NOMO-1 (cell line): ENCODE data around the gene HOXC9.

Experiments used
- DNase-seq, 2 experiments: peaks; one replicate each; lab custom pipeline; 2025; ENCODE audit not compliant: unreplicated experiment in 2 of 2; lab: John Stamatoyannopoulos, UW

Gene HOXC9

GRCh38 chr12:54000116-54001114 lies at the start of gene HOXC9:
Gene HOXC9 (plus strand): TSS chr12:54000161. CDS start chr12:54000189, 28 bp downstream.
- DNase-seq = no peak

GRCh38 chr12:53950437-53950773 lies 49.6 kb upstream of the HOXC9 start:
- DNase-seq = no peak

GRCh38 chr12:53950789-53951576 lies 49.0 kb upstream of the HOXC9 start:
- no peak for DNase-seq

- DNase-seq = no peak
Measured at GRCh38 chr12:53951577-53952334, 48.2 kb upstream of the HOXC9 start.

GRCh38 chr12:53952335-53952694 lies 47.6 kb upstream of the HOXC9 start:
- no peak for DNase-seq

GRCh38 chr12:53952871-53953734 lies 46.9 kb upstream of the HOXC9 start:
- DNase-seq = no peak

- DNase-seq = no peak
Measured at GRCh38 chr12:53953831-53954693, 45.9 kb upstream of the HOXC9 start.

- no peak for DNase-seq
Measured at GRCh38 chr12:53954694-53955035, 45.3 kb upstream of the HOXC9 start, which contains the start of gene HOXC12. Gene HOXC12 (plus strand): TSS chr12:53954903. CDS start chr12:53954930, 27 bp downstream.

GRCh38 chr12:53955036-53955775 lies 44.8 kb upstream of the HOXC9 start:
- DNase-seq = no peak

GRCh38 chr12:53955776-53956250 lies 44.1 kb upstream of the HOXC9 start:
- DNase-seq = no peak

- no peak for DNase-seq
Measured at GRCh38 chr12:53956251-53956887, 43.6 kb upstream of the HOXC9 start.

- no peak for DNase-seq
Measured at GRCh38 chr12:53956914-53957536, 42.9 kb upstream of the HOXC9 start.

GRCh38 chr12:53958128-53958527 lies 41.8 kb upstream of the HOXC9 start:
- DNase-seq = no peak

- DNase-seq = no peak
Measured at GRCh38 chr12:53959314-53959713, 40.6 kb upstream of the HOXC9 start.

- no peak for DNase-seq
Measured at GRCh38 chr12:53960187-53961024, 39.6 kb upstream of the HOXC9 start.

GRCh38 chr12:53961025-53961761 lies 38.8 kb upstream of the HOXC9 start:
- DNase-seq = no peak
